HUDEP-2 (cell line): ENCODE data around the gene LRRC75B.
A peak's percentile ranks its signal among the peaks of the same experiment; 100 is the strongest.
"Not testable (repeated sequence)": the region's sequence is repeated elsewhere in the genome, so short reads cannot be mapped to it uniquely, and the experiment has no call there.

Experiments used
- DNase-seq, 76 experiments: peaks; one replicate each; lab custom pipeline; 2025; ENCODE audit not compliant: unreplicated experiment in 76 of 76; lab: John Stamatoyannopoulos, UW

LRRC75B gene

DNA sequence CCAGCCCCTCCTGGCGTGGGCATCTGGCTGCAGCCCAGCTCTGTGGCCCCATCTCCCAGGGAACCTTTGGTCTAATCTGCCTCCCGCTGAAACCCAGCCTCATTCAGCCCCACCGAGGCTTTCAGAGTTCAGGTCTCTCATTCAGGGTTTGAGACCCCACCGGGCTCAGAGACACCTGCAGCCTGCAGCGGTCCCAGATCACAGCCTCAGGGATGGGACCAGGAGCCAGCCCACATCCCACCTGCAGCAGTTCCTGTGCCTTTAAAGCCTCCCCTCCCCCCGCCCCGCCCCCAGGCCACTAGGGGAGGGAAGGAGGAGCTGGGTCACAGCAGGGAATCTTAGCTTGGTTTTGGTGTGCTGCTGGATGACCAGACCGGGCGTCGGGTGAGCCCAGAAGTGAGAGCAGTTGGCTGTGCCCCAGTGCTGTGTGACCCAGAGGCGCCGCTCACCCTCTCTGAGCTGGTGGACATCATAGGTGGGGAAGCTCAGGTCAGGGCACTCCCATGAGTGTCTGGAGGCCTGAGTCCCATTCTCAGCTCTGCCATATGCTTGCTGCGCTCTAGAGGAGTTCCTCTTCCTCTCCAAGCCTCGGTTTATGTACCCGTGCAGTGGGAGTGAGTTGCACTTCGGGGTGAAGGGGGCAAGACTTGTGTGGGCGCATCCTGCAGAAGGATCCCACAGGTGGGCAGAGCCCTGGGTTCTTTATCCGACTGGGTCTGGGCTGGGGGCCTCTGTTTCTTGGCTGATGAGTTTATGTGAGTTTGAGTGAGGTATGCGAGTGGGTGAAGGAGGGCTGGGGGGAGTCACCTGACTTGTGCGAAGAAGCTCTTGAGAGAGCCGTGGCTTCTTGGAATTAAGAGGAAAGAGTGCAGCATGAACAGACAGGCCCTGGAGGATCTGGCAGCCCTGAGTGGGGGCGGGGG lies 10.2 kb upstream of the LRRC75B start, which contains the start of gene GGT1:
GGT1 (plus strand) TSS at position 347 of the 923 bp plus-strand sequence. CDS start 7,889 bp downstream, outside the sequence.
- peak in 9 of 76 experiments; percentile 27 to 66 (median 39) for DNase-seq

DNA sequence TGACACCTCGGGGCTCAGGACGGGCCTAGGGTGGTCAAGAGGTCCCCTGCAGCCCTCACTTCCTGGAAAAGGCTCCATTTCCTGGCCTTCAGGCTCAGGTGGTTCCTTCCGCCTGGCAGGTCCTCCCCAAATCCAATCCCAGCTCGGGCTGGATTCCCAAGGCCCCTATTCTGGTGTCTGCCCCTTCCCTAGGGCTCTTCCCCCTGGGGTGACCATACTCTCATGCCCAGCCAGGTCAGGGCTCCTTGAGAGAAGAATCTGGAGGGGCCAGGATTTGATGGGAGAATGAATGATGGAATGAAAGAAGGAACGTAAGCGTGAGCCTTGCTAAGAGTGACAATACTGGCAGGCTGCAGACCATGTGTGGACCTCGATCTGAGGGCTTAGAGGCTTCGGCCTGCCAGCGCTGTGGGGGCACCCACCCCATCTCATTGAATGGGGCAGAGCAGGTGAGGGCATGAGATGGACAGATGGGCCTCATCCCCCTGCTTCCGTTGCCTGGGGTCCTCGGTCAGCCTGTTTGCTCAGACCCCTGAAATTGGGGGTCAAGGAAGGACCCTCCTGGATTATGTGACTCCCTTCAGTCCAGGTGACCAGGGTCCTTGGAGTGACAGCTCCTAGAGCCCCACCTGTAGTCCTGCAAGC lies 9.4 kb upstream of the LRRC75B start:
- DNase-seq, result not testable (repeated sequence)

DNA sequence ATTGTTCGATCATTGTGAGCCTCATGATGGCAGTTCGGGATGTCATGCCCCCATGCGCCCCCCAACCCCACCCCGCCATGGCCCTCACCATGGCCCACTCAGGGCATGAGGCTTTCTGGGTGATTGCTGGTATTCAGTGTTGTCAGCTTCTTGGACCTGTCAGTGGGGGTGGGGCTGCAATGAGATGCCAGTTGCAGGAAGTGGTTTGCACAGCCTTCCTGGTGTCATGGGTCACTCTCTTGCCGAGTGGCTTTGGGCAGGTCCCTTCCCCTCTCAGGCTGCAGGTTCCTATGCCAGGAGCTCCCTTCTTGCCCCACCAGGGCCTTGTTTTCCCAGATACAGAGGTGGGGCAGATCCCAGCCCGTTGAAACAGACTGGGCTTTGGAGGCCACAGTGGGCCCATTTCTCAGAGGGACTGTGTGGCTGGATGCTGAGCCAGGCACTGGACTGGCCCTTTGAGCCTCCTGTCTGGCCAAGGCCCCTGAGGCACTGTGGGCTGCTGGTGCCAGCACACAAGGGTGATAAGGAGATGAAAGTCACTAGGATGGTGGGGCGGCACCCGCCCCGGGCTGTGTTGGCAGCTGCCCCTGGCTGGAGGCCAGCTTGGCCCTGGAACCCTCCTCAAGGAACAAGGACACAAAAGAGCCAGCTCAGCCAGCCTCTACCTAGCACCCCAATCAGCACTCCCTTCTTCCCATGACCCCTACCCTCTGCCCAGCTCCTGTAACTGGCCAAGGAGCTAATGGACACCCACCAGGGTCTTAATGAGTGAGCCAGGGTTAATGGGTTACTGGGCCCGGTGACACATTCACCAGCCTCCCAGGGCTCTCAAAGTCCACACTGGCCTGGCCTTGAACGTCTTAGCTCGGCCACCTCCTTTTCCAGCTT lies 8.6 kb upstream of the LRRC75B start:
- DNase-seq, result peak in 75 of 76 experiments; percentile 19 to 95 (median 88)

DNA sequence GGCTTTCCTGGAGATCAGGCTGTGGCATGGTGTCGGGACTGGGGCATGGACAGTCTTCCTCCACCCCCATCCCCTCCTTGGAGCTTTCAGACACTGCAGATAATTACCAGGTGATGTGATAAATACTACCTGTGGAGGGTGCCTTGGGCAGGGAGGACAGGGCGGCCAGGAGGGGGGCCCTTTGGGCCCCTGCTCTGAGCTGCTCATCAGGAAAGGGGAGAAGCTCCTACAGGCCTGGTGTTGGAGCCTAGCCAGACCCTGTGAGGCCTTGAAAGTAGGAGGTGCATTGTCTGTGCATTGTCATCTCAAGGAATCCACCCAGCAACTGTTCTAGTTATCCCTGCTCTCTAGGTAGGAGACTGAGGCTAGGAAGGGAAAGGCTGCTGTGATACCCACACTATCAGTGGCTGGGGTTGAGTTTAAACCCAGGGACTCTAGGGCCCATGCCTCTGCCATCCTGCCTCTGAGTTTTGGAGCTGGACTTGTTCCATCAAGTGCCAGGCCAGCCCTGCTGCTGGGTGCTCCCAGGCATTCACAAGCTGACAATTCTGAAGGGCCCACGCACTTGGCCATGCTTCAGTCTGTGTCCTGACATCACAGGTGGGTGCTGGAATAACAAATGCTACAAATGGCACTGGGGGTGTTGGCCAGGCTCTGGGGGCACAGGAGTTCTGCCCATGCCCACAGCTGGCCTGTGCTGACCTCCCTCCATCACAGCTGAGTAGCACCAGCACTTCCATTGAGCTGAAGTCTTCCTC lies 7.3 kb upstream of the LRRC75B start:
- peak in 64 of 76 experiments; percentile 13 to 70 (median 48) for DNase-seq

DNA sequence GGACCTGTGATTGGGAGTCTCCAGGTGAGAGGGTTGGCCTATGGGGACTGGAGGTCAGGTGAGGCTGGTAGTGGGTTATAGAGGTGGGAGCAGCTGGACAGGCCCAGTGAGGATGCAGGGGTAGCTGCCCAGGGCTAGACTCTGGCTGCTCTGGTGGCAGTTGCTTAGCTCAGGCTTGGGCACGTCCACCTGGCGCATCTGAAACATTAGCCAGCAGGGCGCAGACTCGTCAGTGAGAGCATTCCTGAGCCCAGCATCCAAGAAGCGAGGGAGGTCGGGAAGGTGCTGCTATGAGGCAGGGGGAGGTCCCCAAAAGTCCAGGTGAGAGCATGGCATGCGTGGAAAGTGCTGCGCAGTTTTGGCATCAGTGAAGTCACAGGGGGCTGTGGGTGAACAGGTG lies 6.6 kb upstream of the LRRC75B start:
- no peak for DNase-seq

DNA sequence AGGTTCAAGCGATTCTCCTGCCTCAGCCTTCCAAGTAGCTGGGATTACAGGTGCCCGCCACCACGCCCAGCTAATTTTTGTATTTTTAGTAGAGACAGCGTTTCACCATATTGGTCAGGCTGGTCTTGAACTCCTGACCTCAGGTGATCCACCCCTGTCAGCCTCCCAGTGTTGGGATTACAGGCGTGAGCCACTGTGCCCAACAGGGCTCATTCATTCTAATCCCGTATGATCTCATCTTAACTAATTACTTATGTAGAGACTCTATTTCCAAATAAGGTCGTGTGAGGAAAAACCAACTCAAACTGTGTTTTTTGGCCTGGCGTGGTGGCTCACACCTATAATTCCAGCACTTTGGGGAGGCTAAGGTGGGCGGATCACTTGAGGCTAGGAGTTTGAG lies 4.2 kb upstream of the LRRC75B start:
- DNase-seq, result not testable (repeated sequence)

DNA sequence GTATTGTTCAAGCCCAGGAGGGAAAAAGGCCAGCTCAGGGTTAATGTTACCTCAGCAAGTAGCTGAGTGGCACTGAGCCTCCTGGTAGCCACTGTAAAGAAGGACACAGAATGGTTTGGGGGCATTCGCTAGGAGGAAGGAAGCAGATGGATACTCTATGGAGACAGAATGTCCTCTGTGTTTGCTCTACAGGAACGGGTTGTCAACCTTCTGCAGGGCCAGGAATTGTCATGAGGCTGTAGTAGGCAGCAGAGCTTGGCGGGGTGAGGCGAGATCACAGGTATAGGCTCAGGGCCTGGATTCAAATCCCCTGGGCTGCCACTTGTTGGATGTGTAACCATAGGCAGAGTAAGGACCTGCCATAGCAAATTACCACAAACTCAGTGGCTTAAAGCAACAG lies 3.0 kb upstream of the LRRC75B start:
- no peak for DNase-seq

DNA sequence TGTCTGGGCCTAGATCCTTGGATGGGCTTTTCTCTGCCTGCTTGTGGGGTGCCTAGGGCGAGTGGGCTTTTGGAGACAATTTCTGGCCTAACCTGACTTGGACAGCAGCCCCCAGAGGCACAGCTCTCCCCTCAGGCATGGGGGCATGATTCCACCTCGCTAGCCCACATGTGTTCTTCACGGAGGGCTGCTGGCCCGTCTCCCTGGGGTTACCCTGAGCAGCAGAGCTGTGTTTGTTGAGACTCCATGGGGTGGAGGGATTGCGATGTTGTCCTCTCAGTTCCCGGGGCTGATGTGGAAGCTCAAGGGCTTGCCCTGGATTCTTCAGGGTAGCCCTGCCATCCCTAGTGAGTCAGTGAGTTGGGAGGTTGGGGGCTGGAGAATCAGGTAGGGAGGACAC lies 2.4 kb upstream of the LRRC75B start:
- DNase-seq, result no peak

DNA sequence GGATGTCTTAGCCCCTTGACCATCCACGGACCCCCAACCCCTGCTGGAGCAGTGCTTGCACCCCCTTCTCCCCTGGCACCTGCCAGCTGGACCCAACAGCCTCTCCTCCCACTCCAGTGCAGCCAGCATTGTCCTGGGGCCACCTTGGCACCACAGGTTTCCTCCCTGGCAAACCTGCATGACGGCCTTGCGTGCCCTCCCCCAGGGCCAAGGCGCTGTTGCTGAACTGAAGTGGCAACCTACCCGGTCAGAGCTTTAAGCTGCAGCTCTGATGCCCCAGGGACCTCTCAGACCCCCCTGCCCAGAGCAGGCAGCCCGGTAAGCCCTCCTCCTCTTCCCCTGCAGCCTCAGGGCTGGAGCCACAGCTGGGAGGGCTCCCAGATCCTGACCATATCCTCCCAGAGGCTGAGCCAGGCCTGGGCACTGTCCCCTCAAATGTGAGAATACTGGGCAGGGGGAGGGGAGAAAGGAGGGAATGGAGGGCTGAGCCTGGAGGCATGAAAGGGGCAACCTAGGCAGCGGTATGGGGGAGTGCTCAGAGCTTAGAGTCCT lies 1.8 kb upstream of the LRRC75B start:
- DNase-seq, result no peak

DNA sequence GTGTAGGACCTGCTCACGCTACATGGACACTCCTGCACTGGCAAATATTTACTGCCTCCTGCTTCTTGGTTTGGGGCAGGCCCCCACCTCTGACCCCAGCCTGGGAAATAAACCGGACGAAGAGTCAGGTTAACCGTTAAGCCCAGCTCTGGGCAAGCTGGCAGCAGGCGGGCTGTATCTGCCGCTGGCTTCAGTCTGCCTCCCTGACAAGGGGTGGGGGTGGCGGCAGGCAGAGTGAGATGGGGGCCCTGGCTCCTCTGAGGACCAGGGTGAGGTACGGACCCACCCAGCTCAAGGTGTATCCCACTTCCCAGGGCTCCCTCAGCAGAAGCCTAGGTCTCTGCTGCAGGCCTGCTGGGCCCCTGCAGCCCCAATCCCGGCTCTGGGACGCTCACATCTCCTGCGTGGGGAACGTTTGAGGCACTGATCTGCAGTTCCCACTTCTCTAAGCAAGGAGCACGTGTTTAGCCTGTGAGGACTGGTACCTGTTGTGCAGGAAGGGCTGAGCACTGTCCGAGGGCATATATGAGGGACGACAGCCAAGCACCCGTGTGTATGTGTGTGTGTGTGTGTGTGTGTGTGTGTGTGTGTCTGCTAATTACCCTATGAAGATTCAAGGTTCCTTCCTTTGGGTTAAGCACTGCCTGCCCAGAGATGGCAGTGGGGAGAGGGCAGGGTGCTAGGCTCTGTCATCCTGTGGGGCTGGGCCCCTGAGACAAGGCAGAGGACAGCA lies 1.1 kb upstream of the LRRC75B start:
- peak in 3 of 76 experiments; percentile 6 to 34 (median 9) for DNase-seq

DNA sequence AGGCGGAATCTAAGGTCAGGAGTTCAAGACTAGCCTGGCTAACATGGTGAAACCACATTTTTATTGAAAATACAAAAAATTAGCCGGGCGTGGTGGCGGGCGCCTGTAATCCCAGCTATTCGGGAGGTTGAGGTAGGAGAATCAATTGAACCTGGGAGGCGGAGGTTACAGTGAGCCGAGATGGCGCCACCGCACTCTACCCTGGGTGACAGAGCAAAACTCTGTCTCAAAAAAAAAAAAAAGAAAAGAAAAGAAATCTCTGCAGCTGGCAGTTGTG lies 624 bp upstream of the LRRC75B start:
- DNase-seq, result not testable (repeated sequence)

DNA sequence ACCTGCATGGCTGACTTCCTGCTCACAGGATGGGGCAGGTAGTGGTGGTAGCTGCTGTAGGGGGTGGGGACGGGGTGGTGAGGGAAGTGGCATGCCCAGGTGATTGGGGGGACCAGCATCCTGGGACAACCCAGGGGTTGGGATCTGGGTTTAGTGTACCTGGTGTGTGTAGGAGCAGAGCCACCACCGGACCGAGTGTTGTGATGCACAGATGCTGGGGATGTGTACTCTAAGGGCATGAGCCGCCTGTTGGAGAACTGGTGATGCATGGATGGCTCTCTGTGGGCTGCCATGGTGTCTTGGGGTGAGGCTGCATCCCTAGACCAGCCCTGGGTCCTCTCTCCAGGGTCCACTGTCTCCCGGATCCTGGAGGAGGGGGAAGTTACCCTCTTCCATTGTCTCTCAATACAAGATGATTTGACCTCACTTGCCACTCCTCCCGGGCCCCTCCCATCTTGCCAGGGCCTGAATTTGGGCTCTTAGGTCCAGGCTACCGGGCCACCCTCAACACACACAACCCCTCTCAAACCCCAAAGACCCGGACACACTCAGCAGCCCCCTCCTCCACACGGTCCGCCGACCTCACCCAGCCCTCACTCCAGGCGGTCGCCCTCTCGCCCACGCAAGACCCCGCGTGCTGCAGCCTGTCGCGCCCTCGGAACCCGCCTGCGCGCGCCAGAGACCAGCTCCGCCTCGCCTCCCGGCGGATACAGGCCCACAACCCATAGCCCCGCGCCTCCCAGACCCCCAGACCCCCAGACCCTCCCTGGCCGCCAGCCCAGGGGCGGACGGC lies 619 bp downstream of the LRRC75B start:
- DNase-seq, result peak in 3 of 76 experiments; percentile 9 to 21 (median 15)

DNA sequence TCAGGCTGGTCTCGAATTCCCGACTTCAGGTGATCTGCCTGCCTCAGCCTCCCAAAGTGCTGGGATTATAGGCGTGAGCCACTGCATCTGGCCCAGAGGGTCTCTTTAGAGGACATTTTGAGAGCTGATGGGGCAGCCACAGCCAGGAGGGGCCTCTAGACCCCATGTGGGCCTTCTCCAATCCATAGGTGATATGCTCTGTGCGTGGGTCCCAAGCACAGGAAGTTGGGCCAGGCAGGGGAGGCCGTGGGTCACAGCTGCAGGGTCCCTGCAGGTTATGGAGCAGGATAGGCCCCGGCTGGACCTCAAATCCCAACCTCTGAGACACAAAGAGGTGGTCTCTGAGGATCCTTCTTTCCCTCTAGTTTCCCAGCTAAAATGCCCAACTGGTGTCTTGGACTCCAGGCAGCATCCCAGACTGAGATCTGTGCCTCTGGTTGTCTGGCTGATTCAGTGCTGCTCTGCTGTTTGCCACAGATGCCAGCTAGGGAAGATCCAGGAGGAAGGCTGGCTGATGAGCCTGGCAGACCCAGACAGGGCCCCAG lies 1.5 kb downstream of the LRRC75B start:
- DNase-seq, result no peak

DNA sequence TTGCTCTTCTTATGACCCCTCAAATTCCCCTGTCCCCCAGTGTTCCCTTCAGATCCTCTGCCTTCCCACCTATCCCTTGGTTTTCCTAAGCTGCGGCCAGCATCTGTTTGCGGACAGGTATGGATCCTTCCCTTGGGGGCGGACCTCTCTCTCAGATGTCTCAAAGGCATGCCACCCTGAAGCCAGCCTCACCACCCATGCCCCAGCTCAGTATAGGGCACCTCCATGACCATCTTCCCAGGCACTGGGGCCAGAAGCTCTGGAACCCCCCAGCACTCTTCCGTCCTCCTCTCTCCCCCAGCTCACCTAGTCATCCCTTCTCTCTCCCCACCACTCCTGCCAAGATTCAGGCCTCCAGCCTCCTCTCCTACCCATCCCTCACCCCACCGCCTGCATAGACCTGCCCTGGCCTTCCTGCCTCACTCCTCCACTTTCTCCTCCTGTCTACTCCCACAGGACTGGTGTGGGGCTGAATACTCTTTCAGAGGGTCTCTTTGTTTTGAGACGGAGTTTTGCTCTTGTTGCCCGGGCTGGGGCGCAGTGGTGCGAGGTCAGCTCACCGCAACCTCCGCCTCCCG lies 2.2 kb downstream of the LRRC75B start:
- DNase-seq, result no peak

DNA sequence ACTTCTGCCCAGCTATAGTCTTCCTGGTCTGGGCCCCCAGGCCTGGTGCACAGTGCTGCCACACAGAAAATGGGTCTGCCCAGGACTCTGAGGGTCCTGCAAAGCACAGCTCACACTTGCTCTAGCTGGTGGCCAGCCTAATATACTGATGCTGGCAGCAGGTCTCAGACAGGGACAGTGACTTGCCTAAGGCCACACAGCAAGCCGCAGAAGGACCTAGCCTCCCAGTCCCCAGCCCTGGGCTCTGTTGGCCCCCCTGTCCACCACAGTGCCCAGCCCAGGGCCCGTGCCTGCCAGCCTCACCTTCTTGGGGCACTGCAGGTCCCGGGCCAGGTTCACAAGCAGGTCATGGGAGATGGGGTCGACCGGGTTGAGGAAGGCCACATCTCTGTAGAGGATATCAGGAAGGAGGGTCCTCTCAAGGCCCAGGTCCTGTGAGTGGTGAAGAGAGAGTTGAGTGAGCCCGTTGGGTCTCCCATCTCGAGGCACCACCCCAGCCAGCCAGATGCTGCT lies 3.3 kb downstream of the LRRC75B start:
- DNase-seq, result no peak

DNA sequence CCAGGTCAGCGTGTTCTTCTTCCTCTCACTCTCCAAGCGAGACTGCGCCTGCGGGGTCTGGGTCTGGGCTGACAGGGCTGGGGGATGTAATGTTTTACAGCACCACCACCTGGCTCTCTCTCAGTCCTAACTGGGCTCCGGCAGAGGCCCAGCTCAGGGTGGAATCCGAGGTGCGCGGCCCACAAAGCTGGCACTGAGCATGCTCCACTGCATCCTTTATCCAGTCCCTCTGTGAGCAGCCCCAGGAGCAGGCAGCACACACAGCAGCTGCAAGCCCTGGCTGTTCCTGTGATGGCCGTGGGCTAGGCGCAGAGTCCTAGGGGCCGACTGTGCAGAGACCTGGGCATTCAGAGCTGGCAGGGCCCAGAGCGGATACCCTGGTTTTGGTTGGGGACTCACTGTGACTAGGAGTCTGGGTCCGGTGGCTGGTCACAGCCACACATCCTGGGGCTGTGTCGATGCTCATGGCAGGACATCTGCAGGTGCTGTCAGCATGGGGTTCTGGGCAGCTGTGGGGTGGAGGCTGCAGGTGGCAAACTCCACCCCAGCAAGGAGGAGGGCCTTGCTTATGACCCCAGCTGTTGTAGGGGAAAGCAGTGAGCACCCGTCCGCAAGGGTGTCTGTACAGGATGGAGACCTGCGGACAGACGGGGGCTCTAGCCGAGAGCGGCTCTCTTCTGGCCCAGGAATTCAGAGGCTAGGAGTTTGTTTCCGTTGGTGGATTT lies 4.0 kb downstream of the LRRC75B start:
- DNase-seq, result no peak

DNA sequence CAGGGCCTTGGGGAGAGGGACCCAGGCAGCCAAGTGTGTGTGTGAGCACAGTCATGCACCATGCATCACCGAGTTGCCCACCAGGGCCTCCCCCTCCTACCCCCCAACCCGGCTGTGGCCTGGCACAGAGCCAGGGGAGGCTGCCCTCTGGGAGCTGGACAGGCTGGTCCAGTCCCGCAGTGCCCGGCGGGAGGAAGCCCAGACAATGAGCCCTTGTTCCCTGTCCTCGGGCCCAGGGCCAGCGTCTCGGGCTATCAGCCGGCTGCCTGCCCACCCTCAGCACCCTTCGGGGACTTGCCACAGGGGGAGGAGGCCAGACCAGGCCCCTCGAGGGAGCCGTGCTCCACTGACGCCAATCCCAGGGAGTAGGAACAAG lies 4.5 kb downstream of the LRRC75B start:
- no peak for DNase-seq
